Activated CD4-positive, alpha-beta memory T cell treated with anti-CD3 and anti-CD28 coated beads, Interleukin-2, amount 10 ng/mL, durations not matched to agents 7 days and 5 days (primary cell): ENCODE measurements around the gene CAP1. TPM values are rescaled to one million over a fixed set of nuclear protein-coding genes. Genes with fewer than 3 reads are reported as not detected.

Experiments
- CTCF ChIA-PET: fragments of 350-600 bp; sonication (Branson Sonifier 250); formaldehyde crosslinking; loops from one replicate; lab custom pipeline; 2021; ENCODE audit warnings: antibody characterized with exemption, inconsistent platforms; lab: Charles Lee
- POLR2A ChIA-PET: fragments of 350-600 bp; sonication (Branson Sonifier 250); formaldehyde crosslinking; loops from one replicate; lab custom pipeline; 2021; ENCODE audit warnings: antibody characterized with exemption; lab: Charles Lee
- DNase-seq: peaks from one replicate; pipeline ENCODE4 v3.0.0-alpha.2; 2020
- H3K27ac Mint-ChIP-seq: one replicate; pipeline ENCODE4 v1.8.0; 2021; ENCODE audit warnings: mild to moderate bottlenecking, mixed read lengths
- H3K27me3 Mint-ChIP-seq: one replicate; pipeline ENCODE4 v1.8.0; 2021; ENCODE audit warnings: mixed read lengths
- H3K36me3 Mint-ChIP-seq: one replicate; pipeline ENCODE4 v1.8.0; 2021; ENCODE audit warnings: low read depth, mixed read lengths
- H3K4me1 Mint-ChIP-seq: one replicate; pipeline ENCODE4 v1.8.0; 2021; ENCODE audit warnings: mixed read lengths
- H3K4me3 Mint-ChIP-seq: one replicate; pipeline ENCODE4 v1.8.0; 2021; ENCODE audit warnings: mild to moderate bottlenecking, mixed read lengths
- H3K9me3 Mint-ChIP-seq: one replicate; pipeline ENCODE4 v1.8.0; 2021; ENCODE audit warnings: mixed read lengths
- total RNA-seq, 2 experiments: library from RNA; stranded (reverse); gene quantifications; one replicate each; pipeline ENCODE4 v1.2.3, GENCODE V29; 2021

CAP1 gene
- total RNA-seq, 2 experiments from 2014 or later, result 890 to 908 TPM

DNA sequence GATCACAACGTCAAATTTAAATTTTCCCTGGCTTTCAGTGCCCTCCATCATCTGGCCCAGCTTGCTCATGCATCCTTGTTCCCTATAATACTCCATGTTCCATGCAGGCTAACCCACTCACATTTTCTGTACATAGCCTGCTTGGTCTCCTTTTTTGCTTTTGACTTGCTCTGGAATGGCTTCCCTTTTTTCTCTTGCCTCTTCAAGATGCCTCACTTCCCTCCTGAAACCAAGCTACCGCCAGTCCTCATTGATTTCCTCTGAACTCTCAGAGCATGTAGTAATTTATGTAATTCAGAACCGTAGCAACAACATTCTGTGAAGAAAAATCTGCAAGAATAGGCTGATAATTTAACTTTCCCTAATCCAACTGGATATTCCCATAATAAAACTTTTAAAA lies 10.3 kb downstream of the CAP1 start:
- Mint-ChIP-seq H3K4me3 (peak overlapping the region; percentile 8), H3K9me3 (no peaks in the 10 kb centered on the region), H3K36me3 (peaks cover 78% of the 10 kb centered on the region), H3K27me3 (no peaks in the 10 kb centered on the region), H3K4me1 (peaks cover 86% of the 10 kb centered on the region), H3K27ac (peak overlapping the region; percentile 69)
- DNase-seq, result no peak
- CTCF ChIA-PET, result interaction anchor here (1.1 kb wide), 1 partner anchor 9 kb away, joined by 3 read pairs; no protein-coding TSS in a partner anchor
- POLR2A ChIA-PET, result interaction anchor here (0.9 to 14.1 kb wide), 4 partner anchors 10 to 323 kb away, joined by 3 to 253 read pairs (median 24); partner anchors contain the start of gene CAP1

DNA sequence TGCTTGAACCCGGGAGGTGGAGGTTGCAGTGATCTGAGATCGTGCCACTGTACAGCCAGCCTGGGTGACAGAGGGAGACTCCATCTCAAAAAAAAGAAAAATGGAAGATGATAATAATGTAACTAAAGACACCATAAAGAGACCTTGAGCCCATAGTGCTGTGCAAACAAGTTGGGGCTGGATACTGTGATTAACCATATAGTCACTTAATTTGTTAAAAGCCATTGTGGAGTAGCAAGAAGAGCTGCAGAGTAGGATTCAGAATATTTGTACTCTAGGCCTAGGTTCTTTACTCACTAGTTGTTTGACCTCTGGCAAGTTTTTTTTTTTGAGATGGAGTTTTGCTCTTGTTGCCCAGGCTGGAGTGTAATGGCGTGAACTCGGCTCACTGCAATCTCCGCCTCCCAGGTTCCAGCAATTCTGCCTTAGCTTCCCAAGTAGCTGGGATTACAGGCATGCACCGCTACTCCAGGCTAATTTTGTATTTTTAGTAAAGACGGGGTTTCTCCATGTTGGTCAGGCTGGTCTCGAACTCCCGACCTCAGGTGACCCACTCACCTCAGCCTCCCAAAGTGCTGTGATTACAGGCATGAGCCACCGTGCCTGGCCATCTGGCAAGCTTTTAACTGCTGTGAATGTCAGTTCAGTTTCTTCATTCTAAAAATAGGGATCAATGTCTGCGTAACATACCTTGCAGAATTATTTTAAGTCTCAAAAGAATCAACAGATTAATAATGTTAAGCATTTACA lies 12.8 kb downstream of the CAP1 start:
- peaks cover 88% of the 10 kb centered on the region for H3K4me1 Mint-ChIP-seq
- H3K36me3 Mint-ChIP-seq, result peaks cover 85% of the 10 kb centered on the region
- no peak overlapping the region for H3K4me3 Mint-ChIP-seq
- CTCF ChIA-PET, result interaction anchor here (0.6 to 1.1 kb wide), 2 partner anchors 21 to 132 kb away, joined by 3 to 4 read pairs; no protein-coding TSS in a partner anchor
- H3K27me3 Mint-ChIP-seq, result no peaks in the 10 kb centered on the region
- H3K9me3 Mint-ChIP-seq, result no peaks in the 10 kb centered on the region
- no peak for DNase-seq
- POLR2A ChIA-PET, result interaction anchor here (1.0 to 2.4 kb wide), 2 partner anchors 9 to 13 kb away, joined by 3 to 11 read pairs; partner anchors contain the start of gene CAP1
- H3K27ac Mint-ChIP-seq, result no peak overlapping the region

DNA sequence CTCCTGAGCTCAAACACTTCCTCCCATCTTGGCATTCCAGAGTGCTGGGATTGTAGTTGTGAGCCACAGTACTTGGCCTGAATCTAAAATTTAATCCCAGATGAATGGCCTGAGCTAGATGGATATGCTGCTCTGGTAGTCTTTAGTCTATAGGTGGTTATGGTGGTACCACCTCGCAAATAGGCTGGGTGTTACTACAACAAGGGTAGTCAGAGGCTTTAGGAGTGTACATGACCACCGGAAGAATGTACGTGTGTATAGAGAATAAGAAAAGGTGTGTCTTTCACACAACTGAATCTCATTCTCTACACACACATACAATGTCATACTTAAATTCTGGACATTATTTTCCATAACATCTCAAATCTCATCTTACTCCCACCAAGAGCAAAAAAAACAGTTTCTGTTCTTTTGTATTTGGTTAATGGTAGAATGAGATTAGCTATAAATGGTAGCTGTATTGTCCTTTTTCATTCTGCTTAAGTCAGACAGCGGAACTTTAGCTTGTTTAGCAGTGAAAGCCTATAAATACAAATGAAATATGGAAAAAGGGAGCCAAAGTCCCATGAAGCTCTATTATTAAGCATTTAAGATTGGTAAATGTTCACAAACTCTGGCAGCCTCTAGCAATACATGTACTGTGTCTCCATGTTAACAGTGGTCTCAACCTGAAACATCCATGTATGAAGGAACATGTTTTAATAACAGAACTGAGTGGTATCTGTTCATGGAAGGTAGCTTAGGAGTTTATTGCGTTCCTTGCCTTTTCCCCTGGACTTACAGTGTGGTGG lies 16.2 kb downstream of the CAP1 start:
- ChIA-PET POLR2A (interaction anchor here (12.8 kb wide), 1 partner anchor 11 kb away, joined by 253 read pairs; the partner anchor contains the start of gene CAP1), CTCF (interaction anchor here (1.2 to 1.5 kb wide), 3 partner anchors 11 to 22 kb away, joined by 4 to 6 read pairs (median 5); no protein-coding TSS in a partner anchor)
- DNase-seq, result no peak
- H3K27me3 Mint-ChIP-seq, result no peaks in the 10 kb centered on the region
- H3K27ac Mint-ChIP-seq, result peak overlapping the region; percentile 88
- H3K9me3 Mint-ChIP-seq, result no peaks in the 10 kb centered on the region
- H3K4me1 Mint-ChIP-seq, result peaks cover 93% of the 10 kb centered on the region
- peaks cover 88% of the 10 kb centered on the region for H3K36me3 Mint-ChIP-seq
- H3K4me3 Mint-ChIP-seq, result no peak overlapping the region

DNA sequence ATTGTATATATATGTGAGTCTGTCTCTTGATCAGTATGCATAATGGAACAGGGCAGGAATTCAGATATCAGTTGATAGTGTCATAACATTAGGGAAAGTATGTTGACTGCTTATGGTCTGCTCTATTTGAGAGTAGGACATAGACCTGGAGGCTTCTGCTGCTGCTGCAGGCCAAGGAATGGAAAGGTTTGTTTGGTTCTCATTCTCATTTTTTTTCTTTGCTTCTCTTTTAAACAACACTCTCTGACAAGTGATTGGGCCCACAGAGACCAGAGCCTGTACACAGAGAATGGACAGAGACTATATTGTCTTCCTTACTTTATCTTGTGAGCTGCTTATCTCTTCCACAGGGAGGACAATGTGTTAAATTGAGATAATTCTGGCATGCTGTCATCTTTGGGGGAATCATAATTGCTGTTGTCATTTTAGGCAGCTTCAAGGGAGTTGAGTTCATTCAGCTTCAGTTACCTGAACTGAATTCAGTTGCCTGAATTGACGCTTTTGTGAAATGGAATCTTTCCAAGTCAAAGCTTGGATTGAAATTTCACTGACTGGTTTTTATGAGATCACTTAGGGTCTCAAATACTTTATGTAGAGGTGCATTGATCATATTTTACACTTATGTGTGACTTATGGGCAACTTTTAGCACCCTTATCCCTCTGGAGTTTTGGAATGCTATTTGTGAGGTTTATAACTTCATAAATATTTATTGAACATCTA lies 16.9 kb downstream of the CAP1 start:
- ChIA-PET POLR2A (interaction anchor here (1.0 to 12.8 kb wide), 2 partner anchors 12 to 16 kb away, joined by 3 to 253 read pairs; partner anchors contain the start of gene CAP1), CTCF (interaction anchor here (1.0 to 1.6 kb wide), 7 partner anchors 11 to 25 kb away, joined by 3 to 6 read pairs (median 5); no protein-coding TSS in a partner anchor)
- peak overlapping the region; percentile 88 for H3K27ac Mint-ChIP-seq
- DNase-seq, result no peak
- no peaks in the 10 kb centered on the region for H3K27me3 Mint-ChIP-seq
- peaks cover 86% of the 10 kb centered on the region for H3K36me3 Mint-ChIP-seq
- no peak overlapping the region for H3K4me3 Mint-ChIP-seq
- H3K4me1 Mint-ChIP-seq, result peaks cover 92% of the 10 kb centered on the region
- H3K9me3 Mint-ChIP-seq, result no peaks in the 10 kb centered on the region

DNA sequence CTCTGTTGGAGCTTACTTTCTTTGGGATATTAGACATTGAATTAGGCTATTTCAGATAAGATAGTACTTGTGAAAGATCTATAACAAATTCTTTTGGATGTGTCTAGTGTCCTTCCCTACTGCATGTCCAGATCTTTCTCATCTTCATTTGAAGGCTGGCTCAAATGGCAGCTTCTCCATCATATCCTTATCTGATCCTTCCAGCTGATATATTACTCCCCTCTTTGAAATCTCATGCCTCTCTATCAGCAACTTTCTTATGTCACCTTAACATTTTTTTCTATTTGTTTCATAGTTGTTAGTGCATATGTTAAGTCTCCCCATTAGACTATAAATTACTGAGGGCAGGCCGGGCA lies 17.5 kb downstream of the CAP1 start:
- no peak for DNase-seq
- ChIA-PET CTCF (interaction anchor here (1.0 to 1.6 kb wide), 6 partner anchors 11 to 25 kb away, joined by 3 to 6 read pairs (median 5); no protein-coding TSS in a partner anchor), POLR2A (interaction anchor here (1.0 to 12.8 kb wide), 3 partner anchors 12 to 16 kb away, joined by 3 to 253 read pairs (median 13); partner anchors contain the start of gene CAP1)
- Mint-ChIP-seq H3K4me3 (no peak overlapping the region), H3K27me3 (no peaks in the 10 kb centered on the region), H3K4me1 (peaks cover 90% of the 10 kb centered on the region), H3K36me3 (peaks cover 85% of the 10 kb centered on the region), H3K27ac (peak overlapping the region; percentile 88), H3K9me3 (no peaks in the 10 kb centered on the region)

DNA sequence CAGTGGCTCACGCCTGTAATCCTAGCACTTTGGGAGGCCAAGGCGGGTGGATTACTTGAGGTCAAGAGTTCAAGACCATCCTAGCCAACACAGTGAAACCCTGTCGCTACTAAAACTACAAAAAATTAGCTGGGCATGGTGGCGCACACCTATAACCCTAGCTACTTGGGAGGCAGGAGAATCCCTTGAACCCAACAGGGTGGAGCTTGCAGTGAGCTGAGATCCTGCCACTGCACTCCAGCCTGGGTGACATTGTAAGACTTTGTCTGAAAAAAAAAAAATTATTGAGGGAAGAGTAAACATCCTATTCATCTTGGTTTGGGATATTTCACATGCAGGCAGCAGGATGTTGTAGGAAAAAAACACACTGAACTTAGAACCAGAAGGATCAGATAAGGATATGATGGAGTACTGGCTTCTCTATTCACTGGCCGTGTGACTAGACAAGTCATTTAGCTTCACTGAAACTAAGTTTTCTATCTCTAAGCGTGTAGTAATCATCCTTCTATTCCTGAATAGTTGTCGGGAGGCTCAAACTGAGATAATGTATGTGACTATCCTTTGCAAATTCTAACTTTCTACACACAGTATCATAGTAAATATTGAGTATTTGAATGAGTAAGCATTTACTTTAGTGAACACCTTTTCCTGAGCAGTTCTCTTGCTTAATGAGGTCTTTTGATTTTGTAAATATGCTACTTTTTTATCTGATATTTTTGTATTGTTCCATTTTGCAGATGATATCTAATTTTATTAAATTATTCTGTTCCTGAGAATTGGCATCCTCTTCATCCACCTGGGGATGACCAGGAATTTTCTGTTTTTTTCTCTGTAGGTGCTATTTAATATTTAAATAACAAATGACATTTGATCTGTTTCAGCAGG lies 18.2 kb downstream of the CAP1 start:
- Mint-ChIP-seq H3K9me3 (no peaks in the 10 kb centered on the region), H3K4me1 (peaks cover 89% of the 10 kb centered on the region), H3K27me3 (no peaks in the 10 kb centered on the region), H3K27ac (peak overlapping the region; percentile 88), H3K4me3 (peak overlapping the region; percentile 42), H3K36me3 (peaks cover 85% of the 10 kb centered on the region)
- ChIA-PET CTCF (interaction anchor here (1.0 to 1.6 kb wide), 6 partner anchors 12 to 24 kb away, joined by 3 to 6 read pairs (median 5); no protein-coding TSS in a partner anchor), POLR2A (interaction anchor here (1.0 to 12.8 kb wide), 3 partner anchors 13 to 15 kb away, joined by 3 to 253 read pairs (median 13); partner anchors contain the start of gene CAP1)
- DNase-seq, result no peak

DNA sequence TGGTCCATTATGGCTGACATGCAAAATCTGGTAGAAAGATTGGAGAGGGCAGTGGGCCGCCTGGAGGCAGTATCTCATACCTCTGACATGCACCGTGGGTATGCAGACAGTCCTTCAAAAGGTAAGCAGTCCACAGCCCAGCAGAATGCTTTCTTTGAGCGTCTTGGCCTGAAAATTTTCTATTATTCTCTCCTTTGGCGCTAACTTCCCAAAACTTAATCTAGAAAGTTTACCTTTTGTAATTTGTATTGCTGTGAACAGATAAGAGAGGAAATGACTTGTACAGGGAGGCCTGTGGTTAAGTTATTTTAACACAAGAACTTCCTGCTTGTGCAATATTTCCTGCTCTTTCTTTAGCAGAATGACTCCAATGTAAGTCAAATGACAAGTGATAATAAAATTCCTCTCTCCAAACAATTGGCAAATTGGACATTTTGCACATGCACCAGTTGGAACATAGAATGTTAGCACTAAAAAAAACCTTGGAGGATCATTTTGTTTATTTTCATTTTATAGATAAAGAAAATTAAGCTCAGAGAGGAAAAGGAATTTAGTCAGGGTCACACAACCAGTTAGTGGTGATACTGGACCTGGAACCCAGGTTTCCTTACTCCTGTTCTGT lies 18.9 kb downstream of the CAP1 start:
- Mint-ChIP-seq H3K36me3 (peaks cover 87% of the 10 kb centered on the region), H3K9me3 (no peaks in the 10 kb centered on the region), H3K4me1 (peaks cover 90% of the 10 kb centered on the region), H3K27me3 (no peaks in the 10 kb centered on the region), H3K27ac (peak overlapping the region; percentile 88), H3K4me3 (peak overlapping the region; percentile 45)
- peak; percentile 32 for DNase-seq
- ChIA-PET CTCF (interaction anchor here (0.8 to 2.2 kb wide), 6 partner anchors 9 to 29 kb away, joined by 3 to 11 read pairs (median 6); partner anchors contain the start of gene CAP1), POLR2A (interaction anchor here (0.8 to 12.8 kb wide), 6 partner anchors 10 to 632 kb away, joined by 3 to 253 read pairs (median 4); partner anchors contain the start of genes CAP1 and NFYC)

DNA sequence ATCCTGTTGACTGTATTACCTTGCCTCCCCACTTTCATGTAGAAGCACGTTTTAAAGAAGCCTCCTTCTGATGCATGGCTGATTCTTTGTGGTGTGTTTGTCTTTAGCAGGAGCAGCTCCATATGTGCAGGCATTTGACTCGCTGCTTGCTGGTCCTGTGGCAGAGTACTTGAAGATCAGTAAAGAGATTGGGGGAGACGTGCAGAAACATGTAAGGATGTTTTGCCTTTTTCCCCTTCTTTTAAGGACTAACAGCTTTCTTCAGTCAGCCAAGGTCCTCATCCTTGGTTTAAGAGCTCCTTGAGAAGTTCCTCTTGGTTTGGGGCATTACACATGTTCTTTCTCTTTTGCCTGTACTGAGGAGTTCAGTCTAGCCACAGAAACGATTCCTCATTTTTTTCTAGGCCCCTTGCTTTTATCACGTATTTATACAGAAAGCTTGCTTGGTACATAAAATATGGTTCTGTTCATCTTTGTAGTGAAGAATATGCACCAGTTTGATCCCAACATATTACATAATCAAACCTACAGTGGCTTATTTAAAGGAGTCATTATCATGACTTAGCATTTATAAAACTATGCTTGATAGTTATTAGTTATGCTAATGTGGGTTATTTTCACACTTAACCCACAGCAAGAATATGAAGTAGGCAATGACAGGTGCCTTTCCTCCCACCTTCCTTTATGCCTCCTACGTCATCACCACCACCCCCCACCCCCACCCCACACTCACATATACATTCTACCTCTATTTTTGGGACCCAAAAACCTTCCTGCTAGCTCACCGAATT lies 19.6 kb downstream of the CAP1 start:
- POLR2A ChIA-PET, result interaction anchor here (0.8 to 12.8 kb wide), 6 partner anchors 9 to 631 kb away, joined by 3 to 253 read pairs (median 4); partner anchors contain the start of genes CAP1 and NFYC
- Mint-ChIP-seq H3K9me3 (no peaks in the 10 kb centered on the region), H3K4me1 (peaks cover 90% of the 10 kb centered on the region), H3K27ac (peak overlapping the region; percentile 88), H3K4me3 (peak overlapping the region; percentile 45), H3K27me3 (no peaks in the 10 kb centered on the region), H3K36me3 (peaks cover 87% of the 10 kb centered on the region)
- CTCF ChIA-PET, result interaction anchor here (0.6 to 2.2 kb wide), 10 partner anchors 9 to 143 kb away, joined by 3 to 11 read pairs (median 4); partner anchors contain the start of gene CAP1
- no peak for DNase-seq

DNA sequence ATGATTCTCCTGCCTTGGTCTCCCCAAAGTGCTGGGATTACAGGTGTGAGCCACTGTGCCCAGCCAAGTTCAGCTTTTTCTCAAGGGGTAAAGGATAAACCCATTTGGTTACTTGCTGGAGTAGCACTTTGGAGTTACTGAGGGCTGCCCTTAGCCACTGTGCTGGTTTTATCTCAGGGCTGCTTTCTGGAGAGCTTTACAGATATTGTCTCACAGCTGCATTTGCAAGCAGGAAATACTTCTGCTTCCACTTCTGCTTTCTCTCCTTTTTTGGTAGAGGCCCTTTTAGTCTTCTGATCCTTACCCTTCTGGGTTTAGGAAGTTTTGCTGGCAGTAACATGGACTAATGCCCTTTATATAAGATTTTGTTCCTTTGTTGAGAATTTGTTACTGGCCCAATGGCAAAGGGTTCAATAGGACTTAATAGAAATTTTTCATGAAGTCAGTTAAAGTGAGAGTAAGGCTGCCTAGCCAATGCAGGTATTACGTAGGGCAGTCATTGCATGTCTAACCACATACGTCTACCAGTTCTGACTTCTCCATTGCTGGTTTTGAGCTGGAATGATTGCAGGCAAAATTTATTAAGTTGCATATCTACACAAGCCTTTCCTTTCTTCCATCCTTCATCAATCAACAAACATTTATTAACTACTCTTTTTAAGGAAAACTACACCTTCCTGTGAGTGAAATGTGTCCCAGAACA lies 24.4 kb downstream of the CAP1 start:
- H3K27ac Mint-ChIP-seq, result peak overlapping the region; percentile 74
- CTCF ChIA-PET, result interaction anchor here (0.5 to 1.7 kb wide), 5 partner anchors 11 to 274 kb away, joined by 3 to 7 read pairs (median 4); no protein-coding TSS in a partner anchor
- H3K27me3 Mint-ChIP-seq, result no peaks in the 10 kb centered on the region
- H3K4me1 Mint-ChIP-seq, result peaks cover 68% of the 10 kb centered on the region
- POLR2A ChIA-PET, result interaction anchor here (1.3 to 12.8 kb wide), 3 partner anchors 10 to 19 kb away, joined by 3 to 253 read pairs (median 5); partner anchors contain the start of gene CAP1
- H3K36me3 Mint-ChIP-seq, result peaks cover 86% of the 10 kb centered on the region
- no peak for DNase-seq
- H3K4me3 Mint-ChIP-seq, result no peak overlapping the region
- H3K9me3 Mint-ChIP-seq, result no peaks in the 10 kb centered on the region
